ENCODE data around the gene SMOC2.

SMOC2 gene

DNA sequence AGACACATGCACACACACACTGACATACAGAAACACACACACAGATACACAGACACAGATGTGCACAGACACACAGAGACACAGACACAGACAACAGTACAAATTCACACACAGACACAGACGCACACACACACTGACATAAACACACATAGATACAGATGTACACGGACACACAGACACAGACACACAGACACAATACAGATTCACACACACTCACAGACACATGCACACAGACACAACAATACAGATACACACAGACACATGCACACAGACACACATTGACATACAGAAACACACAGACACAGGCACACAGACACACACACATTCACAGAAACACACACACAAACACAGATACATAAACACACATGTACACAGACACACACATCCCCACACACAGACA lies 183.6 kb downstream of the SMOC2 start:
- TF ChIP-seq, protein P1, sequence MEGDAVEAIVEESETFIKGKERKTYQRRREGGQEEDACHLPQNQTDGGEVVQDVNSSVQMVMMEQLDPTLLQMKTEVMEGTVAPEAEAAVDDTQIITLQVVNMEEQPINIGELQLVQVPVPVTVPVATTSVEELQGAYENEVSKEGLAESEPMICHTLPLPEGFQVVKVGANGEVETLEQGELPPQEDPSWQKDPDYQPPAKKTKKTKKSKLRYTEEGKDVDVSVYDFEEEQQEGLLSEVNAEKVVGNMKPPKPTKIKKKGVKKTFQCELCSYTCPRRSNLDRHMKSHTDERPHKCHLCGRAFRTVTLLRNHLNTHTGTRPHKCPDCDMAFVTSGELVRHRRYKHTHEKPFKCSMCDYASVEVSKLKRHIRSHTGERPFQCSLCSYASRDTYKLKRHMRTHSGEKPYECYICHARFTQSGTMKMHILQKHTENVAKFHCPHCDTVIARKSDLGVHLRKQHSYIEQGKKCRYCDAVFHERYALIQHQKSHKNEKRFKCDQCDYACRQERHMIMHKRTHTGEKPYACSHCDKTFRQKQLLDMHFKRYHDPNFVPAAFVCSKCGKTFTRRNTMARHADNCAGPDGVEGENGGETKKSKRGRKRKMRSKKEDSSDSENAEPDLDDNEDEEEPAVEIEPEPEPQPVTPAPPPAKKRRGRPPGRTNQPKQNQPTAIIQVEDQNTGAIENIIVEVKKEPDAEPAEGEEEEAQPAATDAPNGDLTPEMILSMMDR (IDR thresholded peaks at IDR 0.05; ENCODE audit: low read depth, low read length): no peak
- no peak overlapping the region for H3K4me3 ChIP-seq (ENCODE audit: low read depth, low read length)

DNA sequence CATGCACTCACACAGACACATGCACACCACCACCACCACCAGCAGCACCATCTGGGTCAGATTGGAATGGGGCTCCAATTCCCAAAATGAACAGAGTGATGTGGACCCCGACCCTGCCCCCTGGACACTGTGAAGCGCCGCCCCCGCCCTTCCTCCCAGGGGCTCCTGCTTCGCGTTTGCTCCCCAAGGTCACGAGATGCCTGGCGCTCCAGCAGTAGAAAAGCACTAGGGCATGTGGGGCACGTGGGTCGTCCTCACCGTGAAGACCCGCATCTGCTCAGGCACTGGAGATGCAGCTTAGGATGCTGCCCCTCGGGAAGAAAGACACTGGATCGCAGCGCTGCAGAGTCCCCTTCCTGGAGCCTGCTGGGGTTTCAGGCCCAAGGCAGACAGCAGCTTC lies 184.0 kb downstream of the SMOC2 start:
- H3K4me3 ChIP-seq (ENCODE audit: low read depth, low read length): no peak overlapping the region
- TF ChIP-seq, protein P1 (IDR thresholded peaks at IDR 0.05; ENCODE audit: low read depth, low read length): no peak

DNA sequence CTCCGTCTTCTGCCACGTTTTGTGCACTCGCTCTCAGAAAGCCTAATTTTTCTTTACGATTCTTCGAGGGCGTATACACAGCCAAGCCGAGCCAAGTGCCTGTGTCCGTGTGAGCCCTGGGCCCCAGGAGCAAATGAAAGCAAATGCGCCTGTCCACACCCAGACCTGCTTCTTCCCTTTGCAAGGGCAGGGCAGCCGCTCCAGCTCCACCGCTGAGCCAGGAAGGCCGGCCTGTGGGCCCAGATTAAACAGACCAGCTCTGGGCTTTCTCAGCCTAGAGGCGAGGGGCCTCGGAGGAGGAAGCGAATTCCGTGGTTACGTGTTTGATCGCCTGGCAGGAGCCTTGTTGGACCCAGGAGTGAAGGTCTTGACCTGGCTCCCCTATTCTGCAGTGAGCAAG lies 184.6 kb downstream of the SMOC2 start:
- H3K4me3 ChIP-seq (ENCODE audit: low read depth, low read length): no peak overlapping the region
- TF ChIP-seq, protein P1 (IDR thresholded peaks at IDR 0.05; ENCODE audit: low read depth, low read length): no peak

DNA sequence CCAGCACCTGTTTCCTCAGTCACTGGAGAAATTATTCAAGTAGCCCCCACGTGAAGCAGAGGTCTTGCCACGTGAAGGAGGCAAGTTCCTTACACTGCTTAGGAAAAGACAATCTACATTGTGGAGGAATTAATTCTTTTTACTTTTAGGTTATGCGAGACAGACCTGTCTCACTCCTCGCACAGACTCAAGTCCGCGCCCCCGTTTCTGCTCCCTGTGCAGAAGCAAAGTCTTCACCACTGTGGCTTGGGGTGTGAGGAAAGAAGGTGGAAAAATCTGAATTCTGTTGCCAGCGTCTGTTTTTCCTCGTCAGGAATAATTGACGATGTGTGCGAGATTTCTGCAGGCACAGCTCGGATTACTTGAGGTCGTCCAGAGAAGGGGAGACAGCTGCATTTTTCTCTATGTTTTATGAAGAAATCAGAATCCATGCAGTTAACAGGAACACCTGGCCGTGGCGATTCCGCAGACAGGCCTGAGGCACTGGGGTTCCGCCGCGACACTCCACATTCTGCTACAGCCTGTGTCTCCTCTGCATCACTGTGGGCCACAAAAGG lies 185.1 kb downstream of the SMOC2 start:
- H3K4me3 ChIP-seq (ENCODE audit: low read depth, low read length): no peak overlapping the region
- TF ChIP-seq, protein P1 (IDR thresholded peaks at IDR 0.05; ENCODE audit: low read depth, low read length): no peak

DNA sequence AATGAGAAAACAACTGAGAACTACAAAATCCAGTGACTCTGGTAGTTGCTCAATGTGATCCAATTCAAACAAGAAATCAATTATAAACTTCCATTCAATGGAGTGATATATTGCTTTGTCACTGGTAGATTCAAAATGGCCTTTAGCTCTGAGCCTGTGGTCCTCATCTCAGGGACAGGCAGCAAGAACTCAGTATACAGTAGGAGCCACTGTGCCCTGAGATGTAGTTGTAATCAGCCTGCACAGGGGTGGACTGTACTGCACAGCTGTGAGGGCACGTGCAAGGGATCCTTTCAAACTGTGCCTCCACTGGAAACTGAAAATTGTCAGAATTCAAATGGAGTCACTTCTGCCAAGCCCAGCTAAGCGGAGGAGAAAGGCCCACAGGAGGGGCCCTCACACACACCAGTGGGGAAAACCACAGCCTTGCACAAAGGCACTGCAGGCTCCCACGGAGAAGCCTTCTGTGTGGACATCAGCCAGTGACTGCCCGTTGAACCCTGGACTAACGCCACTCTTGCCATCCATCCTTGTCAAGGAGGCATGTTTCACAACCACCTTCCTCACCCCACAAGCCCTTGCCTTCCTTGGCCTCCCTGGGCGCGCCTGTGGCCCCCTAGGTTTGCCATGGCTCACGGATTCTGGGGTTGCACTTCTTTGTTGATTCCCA lies 186.7 kb downstream of the SMOC2 start:
- no peak overlapping the region for H3K4me3 ChIP-seq (ENCODE audit: low read depth, low read length)
- TF ChIP-seq, protein P1 (IDR thresholded peaks at IDR 0.05; ENCODE audit: low read depth, low read length): no peak

DNA sequence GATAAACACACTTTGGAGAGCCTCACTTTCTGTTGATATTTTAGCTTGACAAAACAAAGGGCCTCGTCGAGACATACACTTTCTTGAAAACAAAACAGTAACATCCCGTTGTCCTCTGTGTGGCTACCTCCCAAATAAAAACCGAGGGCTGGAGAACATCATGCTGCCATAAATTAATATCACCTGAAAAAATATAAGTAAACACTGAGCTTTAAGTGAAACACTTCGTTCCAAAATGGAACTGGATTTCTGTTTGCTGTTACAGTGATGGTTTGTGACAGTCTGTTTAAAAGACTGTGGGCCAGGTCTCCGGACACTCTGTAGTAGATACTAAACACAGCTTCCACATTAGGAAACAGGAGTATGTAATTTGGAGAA lies 187.2 kb downstream of the SMOC2 start:
- TF ChIP-seq, protein P1 (IDR thresholded peaks at IDR 0.05; ENCODE audit: low read depth, low read length): no peak
- H3K4me3 ChIP-seq (ENCODE audit: low read depth, low read length): no peak overlapping the region

DNA sequence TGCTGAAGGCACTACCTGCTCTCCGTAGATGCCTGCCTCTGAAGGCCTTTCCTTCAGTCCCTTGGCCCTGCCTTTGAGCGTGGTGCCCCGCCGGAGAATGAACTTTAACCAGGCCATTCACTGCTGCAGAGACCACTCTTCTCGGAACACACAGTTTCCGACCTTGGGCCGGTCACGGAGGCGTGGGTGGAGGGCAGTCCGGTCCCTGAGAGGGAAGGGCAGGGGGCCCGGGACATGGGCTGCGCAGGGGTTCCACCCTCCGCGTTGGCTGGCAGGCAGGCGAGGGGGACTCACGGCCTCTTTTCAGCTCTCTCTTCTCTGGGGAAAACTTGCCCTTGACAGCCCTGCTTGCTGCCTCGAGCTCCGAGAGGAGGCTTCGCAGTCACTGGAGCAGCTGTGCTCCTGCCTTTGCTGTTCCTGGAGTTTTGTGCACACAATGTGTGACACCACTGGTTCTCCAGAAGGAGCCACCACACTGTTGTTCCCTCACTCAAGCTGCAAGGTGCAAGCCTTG lies 187.8 kb downstream of the SMOC2 start:
- TF ChIP-seq, protein P1 (IDR thresholded peaks at IDR 0.05; ENCODE audit: low read depth, low read length): no peak
- no peak overlapping the region for H3K4me3 ChIP-seq (ENCODE audit: low read depth, low read length)

All from WI38 (cell line).